ENCODE measurements around the gene EPHX1. TPM values are rescaled to one million over a fixed set of nuclear protein-coding genes. Genes with fewer than 3 reads are reported as not detected.

Gene EPHX1
- total RNA-seq, 2 experiments from 2014 or later: 2.1 to 3.6 TPM

- no peaks in the 10 kb centered on the region for H3K9me3 Mint-ChIP-seq
- H3K4me3 Mint-ChIP-seq: no peak overlapping the region
- TF ChIP-seq CTCF (IDR thresholded peaks at IDR 0.05): no peak
- H3K27me3 Mint-ChIP-seq: no peaks in the 10 kb centered on the region
- no peak overlapping the region for H3K27ac Mint-ChIP-seq
- H3K36me3 Mint-ChIP-seq (ENCODE audit: low read depth): peaks cover 23% of the 10 kb centered on the region
- POLR2A ChIA-PET: interaction anchor here (0.8 to 1.7 kb wide), 6 partner anchors 9 to 94 kb away, joined by 3 to 9 read pairs (median 4); partner anchors contain the start of genes SRP9 and TMEM63A
- ATAC-seq (no peak), DNase-seq (no peak)
- intact Hi-C loops (cut with micrococcal nuclease): no loop called here
- CTCF ChIA-PET: interaction anchor here (1.7 to 2.7 kb wide), 2 partner anchors 10 to 40 kb away, joined by 4 to 12 read pairs; partner anchors contain the start of gene TMEM63A
- peaks cover 43% of the 10 kb centered on the region for H3K4me1 Mint-ChIP-seq (ENCODE audit: low read depth)
These were observed 61.6 kb downstream of the EPHX1 start for GRCh38 chr1:225871359-225872074.

GRCh38 chr1:225872075-225872430 lies 62.1 kb downstream of the EPHX1 start:
- H3K27me3 Mint-ChIP-seq: no peaks in the 10 kb centered on the region
- H3K27ac Mint-ChIP-seq: no peak overlapping the region
- ChIA-PET POLR2A (interaction anchor here (0.9 to 1.0 kb wide), 2 partner anchors 11 to 13 kb away, joined by 3 to 5 read pairs; partner anchors contain the start of gene TMEM63A), CTCF (interaction anchor here (0.6 to 2.7 kb wide), 3 partner anchors 9 to 39 kb away, joined by 3 to 12 read pairs (median 4); partner anchors contain the start of gene TMEM63A)
- peaks cover 25% of the 10 kb centered on the region for H3K36me3 Mint-ChIP-seq (ENCODE audit: low read depth)
- no peak for TF ChIP-seq CTCF (IDR thresholded peaks at IDR 0.05)
- no peak overlapping the region for H3K4me3 Mint-ChIP-seq
- peaks cover 41% of the 10 kb centered on the region for H3K4me1 Mint-ChIP-seq (ENCODE audit: low read depth)
- intact Hi-C loops (cut with micrococcal nuclease): no loop called here
- no peak for DNase-seq
- no peaks in the 10 kb centered on the region for H3K9me3 Mint-ChIP-seq
- no peak for ATAC-seq

- Mint-ChIP-seq H3K4me1 (ENCODE audit: low read depth) (peaks cover 41% of the 10 kb centered on the region), H3K27ac (no peak overlapping the region), H3K9me3 (no peaks in the 10 kb centered on the region), H3K27me3 (no peaks in the 10 kb centered on the region), H3K4me3 (no peak overlapping the region), H3K36me3 (ENCODE audit: low read depth) (peaks cover 28% of the 10 kb centered on the region)
- ATAC-seq (no peak), DNase-seq (no peak)
- CTCF ChIA-PET: interaction anchor here (1.7 kb wide), 1 partner anchor 9 kb away, joined by 7 read pairs; the partner anchor contains the start of gene TMEM63A
- TF ChIP-seq CTCF (IDR thresholded peaks at IDR 0.05): no peak
- intact Hi-C loops (cut with micrococcal nuclease): no loop called here
- POLR2A ChIA-PET: interaction anchor here (1.1 to 1.4 kb wide), 3 partner anchors 9 to 98 kb away, joined by 3 to 6 read pairs (median 3); partner anchors contain the start of genes SRP9 and TMEM63A
These were observed 63.4 kb downstream of the EPHX1 start for GRCh38 chr1:225873281-225873850.

- ChIA-PET CTCF (interaction anchor here (1.7 kb wide), 1 partner anchor 8 kb away, joined by 7 read pairs; the partner anchor contains the start of gene TMEM63A), POLR2A (interaction anchor here (0.6 to 1.4 kb wide), 3 partner anchors 8 to 181 kb away, joined by 3 to 6 read pairs (median 3); partner anchors contain the start of genes SRP9 and TMEM63A)
- TF ChIP-seq CTCF (IDR thresholded peaks at IDR 0.05): no peak
- intact Hi-C loops (cut with micrococcal nuclease): no loop called here
- Mint-ChIP-seq H3K4me1 (ENCODE audit: low read depth) (peaks cover 50% of the 10 kb centered on the region), H3K36me3 (ENCODE audit: low read depth) (peaks cover 26% of the 10 kb centered on the region), H3K4me3 (no peak overlapping the region), H3K9me3 (no peaks in the 10 kb centered on the region), H3K27ac (no peak overlapping the region), H3K27me3 (no peaks in the 10 kb centered on the region)
- ATAC-seq (no peak), DNase-seq (no peak)
These were observed 64.5 kb downstream of the EPHX1 start for GRCh38 chr1:225874431-225874830.
